Endodermal cell (in vitro differentiated cells): Measurements from ENCODE around the gene USP12. TPM values are rescaled to one million over a fixed set of nuclear protein-coding genes. Genes with fewer than 3 reads are reported as not detected.

Experiments used
- DNase-seq: peaks from one replicate; pipeline ENCODE4 v3.0.0-alpha.2; 2017
- H3K27ac ChIP-seq: 2 replicates; pipeline ENCODE4 v1.5.1; 2013; ENCODE audit warnings: mild to moderate bottlenecking, low read depth, low read length, moderate library complexity
- H3K27me3 ChIP-seq: 2 replicates; pipeline ENCODE4 v1.6.1; 2013; ENCODE audit warnings: mild to moderate bottlenecking, low read length, moderate library complexity; ENCODE audit not compliant: insufficient read depth, control insufficient read depth, poor library complexity, severe bottlenecking
- H3K36me3 ChIP-seq: 2 replicates; pipeline ENCODE4 v1.7.0; 2013; ENCODE audit warnings: mild to moderate bottlenecking, low read length, moderate library complexity; ENCODE audit not compliant: control insufficient read depth, insufficient read depth
- H3K4me1 ChIP-seq: one replicate; pipeline ENCODE4 v1.7.0; 2013; ENCODE audit warnings: low read length; ENCODE audit not compliant: control insufficient read depth, insufficient read depth
- H3K4me3 ChIP-seq: 2 replicates; pipeline ENCODE4 v1.5.1; 2013; ENCODE audit warnings: mild to moderate bottlenecking, low read length, moderate library complexity
- H3K9ac ChIP-seq: 2 replicates; pipeline ENCODE4 v1.6.1; 2013; ENCODE audit warnings: mild to moderate bottlenecking, low read length, moderate library complexity; ENCODE audit not compliant: poor library complexity, severe bottlenecking; ENCODE audit errors: extremely low read depth
- H3K9me3 ChIP-seq: 2 replicates; pipeline ENCODE4 v1.6.1; 2013; ENCODE audit warnings: mild to moderate bottlenecking, low read length, moderate library complexity; ENCODE audit not compliant: control insufficient read depth
- H3K27ac Mint-ChIP-seq: 2 replicates; pipeline ENCODE4 v1.8.0; 2020; ENCODE audit warnings: mixed read lengths
- H3K27me3 Mint-ChIP-seq: 2 replicates; pipeline ENCODE4 v1.8.0; 2021; ENCODE audit warnings: mild to moderate bottlenecking, mixed read lengths; ENCODE audit not compliant: insufficient read depth
- H3K36me3 Mint-ChIP-seq: 2 replicates; pipeline ENCODE4 v1.8.0; 2020; ENCODE audit warnings: low read depth, mixed read lengths
- H3K4me1 Mint-ChIP-seq: 2 replicates; pipeline ENCODE4 v1.8.0; 2020; ENCODE audit warnings: mixed read lengths
- H3K4me3 Mint-ChIP-seq: 2 replicates; pipeline ENCODE4 v1.8.0; 2020; ENCODE audit warnings: mild to moderate bottlenecking, moderate library complexity, mixed read lengths
- H3K9me3 Mint-ChIP-seq: 2 replicates; pipeline ENCODE4 v1.8.0; 2020; ENCODE audit warnings: mild to moderate bottlenecking, mixed read lengths
- CTCF ChIP-seq: fragments of 200-600 bp; sonication (generic); conservative IDR thresholded peaks from 2 replicates; pipeline ENCODE4 v1.5.0; 2021; ENCODE audit warnings: antibody characterized with exemption, mild to moderate bottlenecking
- WGBS, 2 experiments: methylation state at CpG; one replicate each; pipeline versions ENCODE4 v1.1.5 to v1.1.7; 2013; ENCODE audit warnings: missing lambda C conversion rate in 2 of 2, mixed read lengths in 1 of 2; ENCODE audit not compliant: insufficient coverage in 1 of 2, insufficient read length in 1 of 2; 5-methylcytosine and 5-hydroxymethylcytosine counted together
- total RNA-seq, 2 donors: library from RNA; stranded (reverse); fragmentation: NEBNext Ultra II Directional in 1 of 2; extraction: Animal tissue kit (Norgen Biotek cat#: 25700) in 1 of 2; gene quantifications; 2 replicates in 1 of 2; 3 replicates in 1 of 2; pipeline ENCODE4 v1.2.1, GENCODE V29; 2021

The USP12 gene
- total RNA-seq, 2 donors from 2014 or later = 18.9 to 23.2 TPM

GRCh38 chr13:27211771-27212364, 40.3 kb upstream of the USP12 start:
- Mint-ChIP-seq H3K27me3 (no peaks in the 10 kb centered on the region), H3K36me3 (no peaks in the 10 kb centered on the region), H3K27ac (no peak overlapping the region), H3K4me1 (no peaks in the 10 kb centered on the region), H3K9me3 (peaks cover 18% of the 10 kb centered on the region), H3K4me3 (no peak overlapping the region)
- no peak overlapping the region for H3K27ac ChIP-seq
- H3K4me3 ChIP-seq = no peak overlapping the region
- H3K4me1 ChIP-seq = no peaks in the 10 kb centered on the region
- TF ChIP-seq CTCF = no peak
- H3K27me3 ChIP-seq = no peaks in the 10 kb centered on the region
- 73 to 87% methylated on average over 6 to 17 of the region's 17 CpGs for WGBS, 2 experiments
- peaks cover 8% of the 10 kb centered on the region for H3K9me3 ChIP-seq
- no peak overlapping the region for H3K9ac ChIP-seq
- no peaks in the 10 kb centered on the region for H3K36me3 ChIP-seq
- DNase-seq = no peak

GRCh38 chr13:27211271-27211670, 39.7 kb upstream of the USP12 start:
- Histone ChIP-seq H3K4me1 (no peaks in the 10 kb centered on the region), H3K36me3 (no peaks in the 10 kb centered on the region), H3K9ac (no peak overlapping the region), H3K27me3 (no peaks in the 10 kb centered on the region), H3K4me3 (no peak overlapping the region), H3K27ac (no peak overlapping the region), H3K9me3 (peaks cover 8% of the 10 kb centered on the region)
- Mint-ChIP-seq H3K4me3 (no peak overlapping the region), H3K9me3 (peaks cover 18% of the 10 kb centered on the region), H3K36me3 (no peaks in the 10 kb centered on the region), H3K27ac (no peak overlapping the region), H3K27me3 (no peaks in the 10 kb centered on the region), H3K4me1 (no peaks in the 10 kb centered on the region)
- 92% methylated on average over 1 of the region's 1 CpG; no CpG with 5 or more reads in 1 of the 2 experiments for WGBS, 2 experiments
- no peak for DNase-seq
- TF ChIP-seq CTCF = no peak

DNA sequence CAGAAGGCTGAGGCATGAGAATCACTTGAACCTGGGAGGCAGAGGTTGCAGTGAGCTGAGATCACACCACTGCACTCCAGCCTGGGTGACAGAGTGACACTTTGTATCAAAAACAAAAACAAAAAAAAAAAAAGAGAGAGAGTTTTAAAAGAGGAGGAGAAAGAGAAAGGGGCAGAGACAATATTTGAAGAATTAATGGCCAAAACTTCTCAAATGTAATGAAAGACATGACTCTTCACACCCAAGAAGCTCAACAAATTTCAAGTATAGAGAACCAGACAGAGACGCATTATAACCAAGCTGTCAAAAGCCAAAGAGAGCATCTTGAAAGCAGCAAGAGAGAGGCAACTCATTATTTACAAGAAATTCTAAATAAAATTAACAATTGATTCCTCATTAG, 36.9 kb upstream of the USP12 start:
- H3K27me3 ChIP-seq = no peaks in the 10 kb centered on the region
- H3K27me3 Mint-ChIP-seq = no peaks in the 10 kb centered on the region
- no peak overlapping the region for H3K4me3 ChIP-seq
- H3K9me3 Mint-ChIP-seq = peaks cover 18% of the 10 kb centered on the region
- H3K4me1 Mint-ChIP-seq = no peaks in the 10 kb centered on the region
- no peak for TF ChIP-seq CTCF
- WGBS, 2 experiments = 88% methylated on average over 1 of the region's 1 CpG; no CpG with 5 or more reads in 1 of the 2 experiments
- no peak overlapping the region for H3K4me3 Mint-ChIP-seq
- no peak overlapping the region for H3K9ac ChIP-seq
- H3K9me3 ChIP-seq = peaks cover 8% of the 10 kb centered on the region
- no peak overlapping the region for H3K27ac ChIP-seq
- H3K36me3 ChIP-seq = no peaks in the 10 kb centered on the region
- no peak overlapping the region for H3K27ac Mint-ChIP-seq
- H3K4me1 ChIP-seq = no peaks in the 10 kb centered on the region
- H3K36me3 Mint-ChIP-seq = no peaks in the 10 kb centered on the region
- DNase-seq = no peak
